A549 treated with AZD2906 at 1 μM for 4 hours (cell line): ENCODE measurements around the gene NENF. TPM values are rescaled to one million over a fixed set of nuclear protein-coding genes. Genes with fewer than 3 reads are reported as not detected.

ENCODE experiments used
- total RNA-seq: library from RNA; stranded (reverse); fragments of 200-300 nt; extraction: Qiagen RNA extraction; gene quantifications from 5 replicates; pipeline ENCODE4 v1.2.3, GENCODE V29; 2022

Gene NENF
- 78.4 to 145 TPM (median 138 TPM) in 5 replicates for total RNA-seq

DNA sequence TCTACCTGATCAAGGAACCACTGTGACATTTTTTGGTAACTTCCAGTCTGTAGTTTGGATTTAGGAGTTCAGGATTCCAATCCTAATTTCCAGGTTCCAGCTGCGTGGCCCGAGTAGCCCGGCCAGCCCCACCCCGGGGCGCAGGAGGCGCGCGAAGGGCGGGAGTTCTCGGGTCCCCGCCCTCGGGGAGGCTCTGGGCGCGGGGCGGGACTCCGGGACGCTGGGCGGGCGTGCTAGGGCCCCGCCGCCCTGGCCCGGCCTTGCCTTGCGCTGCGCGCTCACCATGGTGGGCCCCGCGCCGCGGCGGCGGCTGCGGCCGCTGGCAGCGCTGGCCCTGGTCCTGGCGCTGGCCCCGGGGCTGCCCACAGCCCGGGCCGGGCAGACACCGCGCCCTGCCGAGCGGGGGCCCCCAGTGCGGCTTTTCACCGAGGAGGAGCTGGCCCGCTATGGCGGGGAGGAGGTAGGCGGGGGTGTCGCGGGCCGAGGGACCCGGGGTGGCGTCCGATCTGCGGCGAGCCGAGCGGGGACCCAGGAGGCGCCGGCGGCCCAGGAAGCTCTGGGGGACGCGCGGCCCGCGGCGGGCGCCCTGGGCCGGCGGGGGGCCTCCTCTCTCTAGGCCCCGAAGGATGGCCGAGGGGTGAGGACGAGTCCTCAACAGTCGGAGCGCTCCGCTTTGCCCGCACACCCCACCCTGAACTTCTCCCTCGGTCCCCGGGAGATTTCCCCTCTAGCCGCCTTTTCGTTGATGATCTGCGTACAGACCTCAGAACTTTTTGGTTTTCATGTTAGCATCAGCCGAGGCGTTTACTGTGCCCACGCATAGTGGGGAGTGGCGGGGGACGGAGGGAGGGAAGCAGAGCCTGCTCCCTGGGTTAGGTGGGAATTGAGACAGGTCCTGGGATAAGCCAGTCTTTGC lies at the start of gene NENF:
TSS of gene NENF (plus strand) at position 260 of the 916 bp plus-strand sequence. CDS start at position 284, 24 bp downstream.

DNA sequence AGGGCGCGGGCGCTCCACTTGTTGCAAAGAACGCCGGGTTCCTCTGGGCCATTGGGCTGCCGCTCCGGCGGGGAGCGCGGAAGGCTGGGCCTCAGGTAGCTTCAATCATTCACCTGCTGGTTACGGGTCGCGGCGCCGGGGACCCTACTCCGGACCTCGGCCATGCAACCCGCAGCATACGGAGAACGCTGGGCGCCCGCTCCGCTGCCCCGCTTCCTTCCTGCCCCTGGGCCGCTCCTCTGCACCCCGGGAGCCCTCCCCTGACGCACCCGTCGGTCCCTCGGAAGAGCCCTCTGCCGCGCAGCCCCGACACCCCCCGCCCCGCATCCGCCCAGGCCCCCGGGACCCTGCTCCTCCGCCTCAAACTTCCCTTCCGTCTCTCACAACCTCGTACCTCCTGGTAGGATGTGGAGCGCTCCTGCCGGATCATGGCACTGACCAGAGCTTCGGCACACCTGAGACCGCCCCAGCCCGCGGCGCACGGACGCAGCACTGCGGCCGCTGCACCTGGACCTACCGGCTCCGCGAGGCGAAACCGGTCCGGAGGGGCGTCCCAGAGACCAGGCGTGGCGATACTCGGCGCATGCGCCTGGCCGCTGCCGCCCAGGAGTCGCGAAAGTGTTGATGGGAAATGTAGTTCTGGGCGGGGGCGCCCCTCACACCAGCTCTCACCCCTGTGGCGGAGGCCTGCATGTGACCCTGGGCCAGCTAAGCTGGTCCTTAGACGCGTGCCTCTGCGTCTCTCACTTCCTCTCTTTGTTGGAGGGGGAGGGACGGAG lies 18.2 kb upstream of the NENF start, which contains the start of gene PACC1:
TSS of gene PACC1 (minus strand) at position 559 of the 779 bp plus-strand sequence. CDS start at position 430, 129 bp downstream.

Other genes with a start within 250 kb of the NENF start
- gene PPP2R5A, start 147.5 kb upstream of the NENF start, total RNA-seq = 20.3 to 23.0 TPM (median 22.9 TPM) in 5 replicates
- gene PACC1, start 18.0 kb upstream of the NENF start, total RNA-seq = 13.5 to 18.6 TPM (median 18.4 TPM) in 5 replicates
- gene ATF3, start 175.8 kb downstream of the NENF start, total RNA-seq = 20.9 to 33.9 TPM (median 29.0 TPM) in 5 replicates